SK-N-MC (cell line): ENCODE results near the gene VPS52.

Experiments used
- EZH2 ChIP-seq: fragments of 200-600 bp; sonication (generic); IDR thresholded peaks from one replicate; pipeline ENCODE4 v1.6.1; 2017; ENCODE audit warnings: antibody characterized with exemption
- FOXP2 ChIP-seq: optimal IDR thresholded peaks from 2 replicates; pipeline ENCODE3; 2011; ENCODE audit warnings: mild to moderate bottlenecking, moderate library complexity; ENCODE audit not compliant: insufficient read depth; ENCODE audit errors: extremely low read length, control extremely low read depth
- POLR2AphosphoS5 ChIP-seq: IDR thresholded peaks from 2 replicates; pipeline ENCODE4 v1.6.1; 2012; ENCODE audit warnings: mild to moderate bottlenecking, low read depth, low read length, borderline replicate concordance

GRCh38 chr6:33271468-33272274 lies at the start of gene VPS52, which contains the start of gene RPS18:
- peak; percentile 100 for TF ChIP-seq POLR2AphosphoS5
- no peak for TF ChIP-seq EZH2
- TF ChIP-seq FOXP2, result peak; percentile 20
